Heart right ventricle (tissue), 16 donors: Measurements from ENCODE around the gene TRIM14. TPM values are rescaled to one million over a fixed set of nuclear protein-coding genes. Genes with fewer than 3 reads are reported as not detected.
A peak's percentile ranks its signal among the peaks of the same experiment; 100 is the strongest.

Experiments
- ATAC-seq, 8 donors: fragments of 200-7000 bp; cut with Tn5 transposase; one replicate each; pipeline ENCODE4 v1.9.1; 2020; ENCODE audit warnings: mild to moderate bottlenecking in 8 of 8, moderate library complexity in 8 of 8, moderate number of reproducible peaks in 1 of 8
- DNase-seq, 2 donors: peaks; one replicate each; pipeline ENCODE4 v3.0.0-alpha.2; 2020
- H3K27ac ChIP-seq, 10 donors: fragments of 200-600 bp; sonication (generic) in 2 of 10; one replicate each; pipeline versions ENCODE4 v1.5.0 to v1.8.0; 2020 to 2022; ENCODE audit warnings: mild to moderate bottlenecking in 3 of 10
- H3K27me3 ChIP-seq, 7 donors: fragments of 200-600 bp; one replicate each; pipeline ENCODE4 v1.8.0; 2021 to 2022; ENCODE audit warnings: mild to moderate bottlenecking in 2 of 7
- H3K36me3 ChIP-seq, 9 donors: fragments of 200-600 bp; sonication (generic) in 1 of 9; one replicate each; pipeline versions ENCODE4 v1.5.0 to v1.8.0; 2020 to 2022; ENCODE audit warnings: mild to moderate bottlenecking in 2 of 9
- H3K4me1 ChIP-seq, 9 donors: fragments of 200-600 bp; sonication (generic) in 1 of 9; one replicate each; pipeline versions ENCODE4 v1.5.0 to v1.8.0; 2020 to 2022; ENCODE audit warnings: mild to moderate bottlenecking in 4 of 9
- H3K4me3 ChIP-seq, 10 donors: fragments of 200-600 bp; sonication (generic) in 2 of 10; one replicate each; pipeline versions ENCODE4 v1.5.0 to v1.8.0; 2020 to 2022; ENCODE audit warnings: mild to moderate bottlenecking in 7 of 10, moderate library complexity in 2 of 10
- H3K9me3 ChIP-seq, 11 donors: fragments of 200-600 bp in 10 of 11; sonication (generic) in 2 of 11; one replicate each; pipeline versions ENCODE4 v1.5.0 to v1.8.0; 2013 to 2022; ENCODE audit warnings: mild to moderate bottlenecking in 2 of 11, control low read depth in 1 of 11, moderate library complexity in 1 of 11
- CTCF ChIP-seq, 9 donors: fragments of 200-600 bp; sonication (generic) in 2 of 9; IDR thresholded peaks; one replicate each; pipeline versions ENCODE4 v1.5.0 to v1.8.0; 2021 to 2022; ENCODE audit warnings: antibody characterized with exemption in 9 of 9, mild to moderate bottlenecking in 5 of 9, moderate library complexity in 1 of 9
- WGBS, 2 donors: extraction: QIAGEN DNeasy Blood & Tissue Kit; methylation state at CpG; one replicate each; pipeline ENCODE4 v1.1.7; 2013; ENCODE audit warnings: inconsistent platforms in 1 of 2; 5-methylcytosine and 5-hydroxymethylcytosine counted together
- intact Hi-C, 10 donors: fragments of 100-400 bp; cut with DNase I; formaldehyde crosslinking; loops; one replicate each; pipeline versions ENCODE4 v1.11.1 to v1.14.2; 2022
- polyA plus RNA-seq, 2 donors: library from polyadenylated mRNA; stranded (reverse); fragments of 200-250 nt; gene quantifications; one replicate each; pipeline ENCODE4 v1.2.3, GENCODE V29; 2013
- total RNA-seq, 10 donors: library from RNA; stranded (reverse); fragmentation: NEBNext Ultra II Directional in 3 of 10; extraction: Animal tissue kit (Norgen Biotek cat#: 25700) in 3 of 10; gene quantifications; one replicate each; pipeline versions ENCODE4 v1.2.1 to v1.2.4, GENCODE V29; 2021 to 2023
- donor health status: Arrhythmogenic right ventricular cardiomyopathy.
- donor health status: ischemic (EF 13 %, LVEDD 7.1; RV severe dilation, severe dysfunction).
- donor health status: healthy with polysubstance abuse.
- donor health status: DM: no; HTN: yes; CAD: no.
- donor health status: DM: no; HTN: no; CAD: no.
- donor health status: ischemic (EF 25% LVEDD 6.9; RV normal size, moderate dysfunction).
- donor health status: ischemic (EF 25% LVEDD 5.7; RV mildly dilated, moderate dysfunction).
- donor health status: healthy.
- donor health status: DM: yes; HTN: yes; CAD: no.
- donor health status: Ischemic cardiomyopathy.
- donor health status: ischemic (EF 35%, LVEDD 5.7; RV mildly dilated, moderate dysfunction).
- donor health status: nonischemic (EF 11% LVEDD 7.7; RV severe dilation, severe dysfunction).
- donor health status: DM: yes; HTN: yes; CAD: no.
- donor health status: PGD.
- donor health status: ischemic (EF 29% LVEDD 5.4; RV normal size, mild dysfunction).
- donor health status: nonischemic (EF 23%, LVEDD 6.1; RV moderate dilation, normal function).

Gene TRIM14
- total and polyA plus RNA-seq, 12 donors = 0.47 to 11.2 (median 1.6) TPM

- Histone ChIP-seq H3K27me3 (no peaks in the 10 kb centered on the region), H3K9me3 (no peaks in the 10 kb centered on the region), H3K27ac (no peak overlapping the region), H3K36me3 (no peaks in the 10 kb centered on the region), H3K4me1 (peaks cover 0 to 8% (median 0%) of the 10 kb centered on the region in 9 donors), H3K4me3 (no peak overlapping the region)
- ATAC-seq (no peak), DNase-seq (no peak)
- no peak for TF ChIP-seq CTCF (IDR thresholded peaks at IDR 0.05)
- intact Hi-C loops = loop anchor here in 1 of 10 donors (10.0 kb wide), 1 partner anchor 204 kb away; the partner anchor contains the start of gene TBC1D2
- WGBS, 2 donors = 94 to 96% methylated on average over 4 of the region's 4 CpGs
These were observed 68.7 kb downstream of the TRIM14 start for GRCh38 chr9:98050351-98050750.

GRCh38 chr9:98049288-98050072 is 69.5 kb downstream of the TRIM14 start:
- no peak for TF ChIP-seq CTCF (IDR thresholded peaks at IDR 0.05)
- 74 to 86% methylated on average over 1 of the region's 1 CpG for WGBS, 2 donors
- Histone ChIP-seq H3K9me3 (no peaks in the 10 kb centered on the region), H3K36me3 (no peaks in the 10 kb centered on the region), H3K4me1 (peaks cover 0 to 17% (median 0%) of the 10 kb centered on the region in 9 donors), H3K27ac (no peak overlapping the region), H3K4me3 (no peak overlapping the region), H3K27me3 (no peaks in the 10 kb centered on the region)
- no peak for ATAC-seq
- no peak for DNase-seq
- intact Hi-C loops = loop anchor here in 1 of 10 donors (10.0 kb wide), 1 partner anchor 205 kb away; the partner anchor contains the start of gene TBC1D2

GRCh38 chr9:98047002-98047401 is 72.0 kb downstream of the TRIM14 start:
- TF ChIP-seq CTCF (IDR thresholded peaks at IDR 0.05) = no peak
- ATAC-seq (no peak), DNase-seq (no peak)
- 86 to 87% methylated on average over 5 of the region's 5 CpGs for WGBS, 2 donors
- intact Hi-C loops = no loop called here
- Histone ChIP-seq H3K4me3 (no peak overlapping the region), H3K27me3 (peaks cover 0 to under 1% (median 0%) of the 10 kb centered on the region in 7 donors), H3K9me3 (no peaks in the 10 kb centered on the region), H3K27ac (no peak overlapping the region), H3K36me3 (no peaks in the 10 kb centered on the region), H3K4me1 (peaks cover 0 to 17% (median 0%) of the 10 kb centered on the region in 9 donors)

GRCh38 chr9:98046180-98046543 is 72.9 kb downstream of the TRIM14 start:
- Histone ChIP-seq H3K27ac (no peak overlapping the region), H3K4me1 (peaks cover 0 to 17% (median 0%) of the 10 kb centered on the region in 9 donors), H3K4me3 (peak overlapping the region in 1 of 10 donors; percentile 42), H3K27me3 (peaks cover 0 to 2% (median 0%) of the 10 kb centered on the region in 7 donors), H3K36me3 (no peaks in the 10 kb centered on the region), H3K9me3 (no peaks in the 10 kb centered on the region)
- intact Hi-C loops = no loop called here
- WGBS, 2 donors = 96 to 97% methylated on average over 9 of the region's 9 CpGs
- ATAC-seq (no peak), DNase-seq (no peak)
- no peak for TF ChIP-seq CTCF (IDR thresholded peaks at IDR 0.05)
